ENCODE data around the gene TBC1D5. TPM values are rescaled to one million over a fixed set of nuclear protein-coding genes. Genes with fewer than 3 reads are reported as not detected.

TBC1D5 gene
- total RNA-seq, 1 donor from 2014 or later, result 48.1 TPM

DNA sequence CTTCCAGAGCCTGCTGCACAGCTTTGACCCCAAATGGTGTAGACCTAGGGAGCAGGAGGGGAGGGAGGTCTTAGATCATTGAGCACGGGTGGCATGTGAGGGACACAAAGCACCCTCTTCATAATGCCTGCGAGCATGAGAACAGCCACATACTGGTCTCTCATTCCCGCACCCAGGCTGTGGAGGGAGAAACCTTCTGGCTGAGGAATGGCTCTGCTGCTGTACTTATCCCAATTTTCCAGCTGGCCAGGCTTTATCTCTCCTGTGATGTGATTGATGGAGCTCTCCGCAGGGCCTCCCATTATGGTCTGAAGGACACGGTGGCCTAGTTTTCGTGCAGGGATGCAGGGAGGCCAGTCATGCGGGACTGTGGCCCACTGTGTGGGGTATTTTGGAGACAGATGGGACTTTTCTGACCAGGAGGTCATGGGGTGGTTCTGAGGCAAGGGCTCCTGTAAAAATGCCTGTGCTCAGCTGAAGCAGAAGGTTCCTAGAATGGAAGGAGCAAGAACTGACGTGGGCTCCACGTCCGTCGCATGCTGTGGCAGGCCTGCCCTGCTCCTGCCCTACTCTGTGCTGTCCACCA is 606.2 kb downstream of the TBC1D5 start:
- no peaks in the 10 kb centered on the region for H3K36me3 ChIP-seq
- H3K9me3 ChIP-seq, result no peaks in the 10 kb centered on the region
- no peak overlapping the region for H3K4me3 ChIP-seq
- no peak for DNase-seq (ENCODE audit: extremely low spot score in 2 of 2)
- intact Hi-C loops (cut with DNase I), result no loop called here
- H3K27ac ChIP-seq, result no peak overlapping the region
- TF ChIP-seq POLR2A (IDR thresholded peaks at IDR 0.05) (no peak), POLR2AphosphoS5 (IDR thresholded peaks at IDR 0.05; ENCODE audit: insufficient read depth in 1 of 2, low read depth in 1 of 2) (no peak)
- TF ChIP-seq, protein P1, sequence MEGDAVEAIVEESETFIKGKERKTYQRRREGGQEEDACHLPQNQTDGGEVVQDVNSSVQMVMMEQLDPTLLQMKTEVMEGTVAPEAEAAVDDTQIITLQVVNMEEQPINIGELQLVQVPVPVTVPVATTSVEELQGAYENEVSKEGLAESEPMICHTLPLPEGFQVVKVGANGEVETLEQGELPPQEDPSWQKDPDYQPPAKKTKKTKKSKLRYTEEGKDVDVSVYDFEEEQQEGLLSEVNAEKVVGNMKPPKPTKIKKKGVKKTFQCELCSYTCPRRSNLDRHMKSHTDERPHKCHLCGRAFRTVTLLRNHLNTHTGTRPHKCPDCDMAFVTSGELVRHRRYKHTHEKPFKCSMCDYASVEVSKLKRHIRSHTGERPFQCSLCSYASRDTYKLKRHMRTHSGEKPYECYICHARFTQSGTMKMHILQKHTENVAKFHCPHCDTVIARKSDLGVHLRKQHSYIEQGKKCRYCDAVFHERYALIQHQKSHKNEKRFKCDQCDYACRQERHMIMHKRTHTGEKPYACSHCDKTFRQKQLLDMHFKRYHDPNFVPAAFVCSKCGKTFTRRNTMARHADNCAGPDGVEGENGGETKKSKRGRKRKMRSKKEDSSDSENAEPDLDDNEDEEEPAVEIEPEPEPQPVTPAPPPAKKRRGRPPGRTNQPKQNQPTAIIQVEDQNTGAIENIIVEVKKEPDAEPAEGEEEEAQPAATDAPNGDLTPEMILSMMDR (IDR thresholded peaks at IDR 0.05), result no peak
- H3K4me1 ChIP-seq, result no peaks in the 10 kb centered on the region
- H3K27me3 ChIP-seq, result no peaks in the 10 kb centered on the region

DNA sequence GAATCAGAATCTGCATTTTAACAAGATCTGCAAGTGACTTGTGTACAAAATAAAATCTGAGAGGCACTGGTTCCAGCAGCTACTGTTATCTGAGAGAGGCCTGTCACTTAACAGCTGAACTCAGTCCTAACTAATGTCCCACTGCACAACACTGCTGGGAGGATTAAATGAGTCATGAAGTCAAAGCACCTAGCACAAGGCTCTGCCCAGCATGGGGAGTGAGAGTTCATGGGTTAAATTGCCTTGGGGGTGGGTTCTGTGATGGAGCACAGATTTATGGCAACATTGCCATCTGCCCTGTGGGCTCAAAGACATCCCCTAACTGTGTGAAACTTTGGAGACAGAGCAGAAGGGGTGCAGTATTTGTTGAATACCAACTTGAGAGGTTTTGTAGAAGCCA is 606.7 kb downstream of the TBC1D5 start:
- Histone ChIP-seq H3K9me3 (no peaks in the 10 kb centered on the region), H3K4me1 (no peaks in the 10 kb centered on the region), H3K27ac (no peak overlapping the region), H3K36me3 (no peaks in the 10 kb centered on the region), H3K4me3 (no peak overlapping the region), H3K27me3 (no peaks in the 10 kb centered on the region)
- intact Hi-C loops (cut with DNase I), result no loop called here
- TF ChIP-seq POLR2A (IDR thresholded peaks at IDR 0.05) (no peak), POLR2AphosphoS5 (IDR thresholded peaks at IDR 0.05; ENCODE audit: insufficient read depth in 1 of 2, low read depth in 1 of 2) (no peak)
- TF ChIP-seq, protein P1 (IDR thresholded peaks at IDR 0.05), result no peak
- no peak for DNase-seq (ENCODE audit: extremely low spot score in 2 of 2)

DNA sequence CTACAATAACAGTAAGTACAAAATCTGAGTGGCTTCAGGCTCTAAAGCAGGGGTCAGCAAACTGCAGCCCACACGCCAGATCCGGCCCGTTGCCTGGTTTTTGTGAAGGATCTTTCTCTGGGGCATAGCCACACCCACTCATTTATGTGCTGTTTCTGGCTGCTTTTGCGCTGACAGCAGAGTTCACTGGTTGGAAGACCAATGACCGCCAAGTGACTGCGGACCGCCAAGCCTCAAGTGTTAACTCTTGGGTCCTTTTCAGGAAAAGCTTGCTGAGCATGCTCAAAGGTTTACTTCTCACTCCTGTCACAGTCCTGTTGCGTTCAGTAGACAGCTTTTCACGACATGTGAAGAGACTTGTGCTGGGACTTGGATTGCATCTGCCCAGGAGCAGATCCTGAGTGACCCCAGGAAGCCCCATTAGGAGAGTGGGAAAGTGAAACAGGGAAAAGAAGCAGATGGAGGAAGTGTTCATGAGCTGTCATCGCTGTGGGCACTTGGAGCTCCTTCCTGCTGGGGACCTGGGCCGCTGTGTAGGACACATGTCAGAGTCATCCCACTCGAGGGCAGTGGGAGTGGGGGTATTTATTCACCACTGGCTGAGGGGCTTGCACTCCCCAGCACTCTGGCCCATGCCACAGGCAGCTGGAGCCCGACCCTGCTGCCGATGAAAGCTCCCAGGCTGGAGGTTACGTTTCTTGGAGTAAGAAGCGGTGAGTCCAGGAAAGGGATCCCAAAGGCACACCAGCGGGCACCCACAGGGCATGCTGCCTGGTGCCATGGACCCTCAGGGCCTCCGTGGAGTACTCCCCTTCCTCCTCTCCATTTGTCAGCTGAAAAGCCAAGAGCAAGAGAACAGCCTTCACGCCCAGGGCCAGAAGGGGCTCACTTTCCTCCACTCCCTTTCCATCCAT is 608.5 kb downstream of the TBC1D5 start:
- H3K27ac ChIP-seq, result no peak overlapping the region

DNA sequence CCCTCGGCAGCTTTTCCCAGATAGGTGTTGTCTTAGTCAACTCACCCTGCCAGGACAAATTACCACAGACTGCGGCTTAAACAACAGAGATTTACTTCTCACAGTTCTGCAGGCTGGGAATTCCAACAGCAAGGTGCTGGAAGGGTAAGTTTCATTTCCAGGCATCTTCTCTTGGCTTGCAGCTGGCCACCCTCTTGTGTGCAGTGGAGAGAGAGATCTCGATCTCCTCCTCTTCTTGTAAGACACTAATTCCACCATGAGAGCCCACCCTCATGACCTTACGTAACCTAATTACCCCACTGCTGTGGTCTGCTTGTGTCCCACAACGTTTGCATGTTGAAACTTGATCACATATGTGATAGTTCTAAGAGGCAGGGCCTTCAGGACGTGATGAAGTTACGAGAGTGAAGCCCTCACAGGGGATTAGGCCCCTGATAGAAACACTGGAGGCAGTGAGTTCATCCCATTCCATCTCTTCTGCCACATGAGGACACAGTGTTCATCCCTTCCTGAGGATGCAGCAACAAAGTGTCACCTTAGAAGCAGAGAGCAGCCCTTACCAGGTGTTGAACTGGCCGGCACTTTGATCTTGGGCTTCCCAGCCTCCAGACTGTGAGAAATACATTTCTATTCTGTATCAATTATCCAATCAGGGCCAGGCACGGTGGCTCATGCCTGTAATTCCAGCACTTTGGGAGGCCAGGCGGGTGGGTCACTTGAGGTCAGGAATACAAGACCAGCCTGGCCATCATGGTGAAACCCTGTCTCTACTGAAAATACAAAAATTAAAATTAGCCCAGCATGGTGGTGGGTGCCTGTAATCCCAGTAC is 609.9 kb downstream of the TBC1D5 start:
- H3K4me1 ChIP-seq, result no peaks in the 10 kb centered on the region
- H3K4me3 ChIP-seq, result no peak overlapping the region
- intact Hi-C loops (cut with DNase I), result no loop called here
- H3K36me3 ChIP-seq, result no peaks in the 10 kb centered on the region
- H3K27me3 ChIP-seq, result no peaks in the 10 kb centered on the region
- no peaks in the 10 kb centered on the region for H3K9me3 ChIP-seq
- TF ChIP-seq POLR2AphosphoS5 (IDR thresholded peaks at IDR 0.05; ENCODE audit: insufficient read depth in 1 of 2, low read depth in 1 of 2), result no peak
- TF ChIP-seq POLR2A (IDR thresholded peaks at IDR 0.05), result no peak
- TF ChIP-seq, protein P1 (IDR thresholded peaks at IDR 0.05), result no peak
- no peak for DNase-seq (ENCODE audit: extremely low spot score in 2 of 2)
- no peak overlapping the region for H3K27ac ChIP-seq

More for the DNA sequence above, 608.5 kb downstream of the TBC1D5 start:
- Histone ChIP-seq H3K36me3 (no peaks in the 10 kb centered on the region), H3K4me3 (no peak overlapping the region), H3K4me1 (no peaks in the 10 kb centered on the region), H3K9me3 (no peaks in the 10 kb centered on the region), H3K27me3 (no peaks in the 10 kb centered on the region)
- no peak for DNase-seq (ENCODE audit: extremely low spot score in 2 of 2)
- TF ChIP-seq, protein P1 (IDR thresholded peaks at IDR 0.05), result no peak
- TF ChIP-seq POLR2A (IDR thresholded peaks at IDR 0.05) (no peak), POLR2AphosphoS5 (IDR thresholded peaks at IDR 0.05; ENCODE audit: insufficient read depth in 1 of 2, low read depth in 1 of 2) (no peak)
- intact Hi-C loops (cut with DNase I), result no loop called here

Data from vagina (tissue), 2 donors.